Ovary (tissue), 9 donors: Measurements from ENCODE around the gene DENND1A. TPM values are rescaled to one million over a fixed set of nuclear protein-coding genes. Genes with fewer than 3 reads are reported as not detected.

ENCODE experiments used
- DNase-seq, 5 donors: peaks; one replicate each; pipeline ENCODE4 v3.0.0-alpha.2; 2019 to 2020
- H3K27ac ChIP-seq, 2 donors: fragments of 200-600 bp; one replicate each; pipeline versions ENCODE4 v1.5.1 to v1.8.0; 2019 to 2022
- H3K27me3 ChIP-seq: fragments of 200-600 bp; one replicate; pipeline ENCODE4 v1.8.0; 2022
- H3K36me3 ChIP-seq: fragments of 200-600 bp; sonication (generic); one replicate; pipeline ENCODE4 v1.5.1; 2019
- H3K4me1 ChIP-seq: one replicate; pipeline ENCODE4 v1.8.1; 2013; ENCODE audit warnings: mild to moderate bottlenecking, moderate library complexity; ENCODE audit not compliant: insufficient read depth
- H3K4me3 ChIP-seq: fragments of 200-600 bp; sonication (generic); one replicate; pipeline ENCODE4 v1.5.1; 2017
- H3K9me3 ChIP-seq, 2 donors: fragments of 200-600 bp in 1 of 2; sonication (generic) in 1 of 2; one replicate each; pipeline versions ENCODE4 v1.5.1 to v1.8.1; 2013 to 2019; ENCODE audit warnings: mild to moderate bottlenecking in 1 of 2, moderate library complexity in 1 of 2
- CTCF ChIP-seq, 3 donors: fragments of 450-650 bp in 2 of 3; fragments of 200-600 bp in 1 of 3; IDR thresholded peaks; one replicate each; pipeline versions ENCODE4 v1.5.1 to v1.8.0; 2016 to 2022; ENCODE audit warnings: antibody characterized with exemption in 3 of 3, mild to moderate bottlenecking in 1 of 3
- EP300 ChIP-seq: sonication (generic); formaldehyde crosslinking; IDR thresholded peaks from one replicate; pipeline ENCODE4 v1.6.1; 2017; ENCODE audit warnings: antibody characterized with exemption
- POLR2A ChIP-seq: fragments of 450-650 bp; IDR thresholded peaks from one replicate; pipeline ENCODE4 v1.6.1; 2017; ENCODE audit warnings: antibody characterized with exemption, mild to moderate bottlenecking, moderate library complexity
- WGBS, 3 donors: extraction: QIAGEN DNeasy Blood & Tissue Kit in 1 of 3; methylation state at CpG; one replicate each; pipeline versions ENCODE4 v1.1.5 to v1.1.7; 2013 to 2017; 5-methylcytosine and 5-hydroxymethylcytosine counted together
- intact Hi-C, 4 donors: fragments of 100-400 bp; cut with DNase I; formaldehyde crosslinking; loops; one replicate each; pipeline versions ENCODE4 v1.11.0 to v1.15.1; 2022 to 2023
- polyA plus RNA-seq, 2 donors: library from polyadenylated mRNA; stranded (reverse); fragments of 200-250 nt in 1 of 2; fragments of 350-450 nt in 1 of 2; fragmentation: Illumina TruSeq in 1 of 2; extraction: RNeasy Lipid Tissue Mini Kit (QIAGEN cat#74804) in 1 of 2; gene quantifications; one replicate each; pipeline ENCODE4 v1.2.3, GENCODE V29; 2013 to 2014
- total RNA-seq, 7 donors: library from RNA; depleted of rRNA in 2 of 7; stranded (reverse); fragments of >200 nt in 2 of 7; fragmentation: NEBNext Ultra II Directional in 3 of 7; extraction: Animal tissue kit (Norgen Biotek cat#: 25700) in 3 of 7; gene quantifications; one replicate each; pipeline versions ENCODE4 v1.1.0 to v1.2.4, GENCODE V29; 2016 to 2023
- donor health status: DM: no; HTN: no; CAD: no; lungs with moderate emphysema.
- donor health status: DM: no; HTN: no; CAD: no.
- donor health status: Bipolar disorder and iron deficiency.
- donor health status: DM: yes; HTN: yes; CAD: no.
- donor health status: DM: no; HTN: no; CAD: no.
- donor health status: DM: yes; HTN: yes; CAD: no.

Gene DENND1A
- total and polyA plus RNA-seq, 9 donors: 10.4 to 24.5 (median 17.1) TPM

DNA sequence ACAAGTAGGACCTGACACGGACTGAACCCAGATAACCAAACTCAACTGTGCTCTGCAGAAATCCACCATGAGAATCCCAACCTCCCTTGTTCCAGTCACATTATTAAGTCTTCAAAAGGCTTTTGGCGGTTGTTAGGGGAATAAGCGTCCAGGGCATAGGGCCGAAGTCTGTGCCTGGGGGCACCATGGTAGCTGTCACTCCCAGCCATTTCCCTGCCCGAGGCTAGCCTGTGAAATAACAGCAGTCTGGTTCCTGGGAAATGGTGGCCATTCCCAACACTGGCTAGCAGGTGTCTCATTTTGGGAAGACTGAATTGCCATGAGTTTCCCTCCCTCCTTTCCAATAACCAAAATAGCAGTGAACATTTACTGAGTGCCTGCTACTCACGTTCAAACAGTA, 451.8 kb downstream of the DENND1A start:
- Histone ChIP-seq H3K4me1 (no peaks in the 10 kb centered on the region), H3K27me3 (no peaks in the 10 kb centered on the region), H3K36me3 (no peaks in the 10 kb centered on the region), H3K4me3 (no peak overlapping the region), H3K27ac (no peak overlapping the region), H3K9me3 (no peaks in the 10 kb centered on the region)
- no peak for DNase-seq
- intact Hi-C loops: no loop called here
- 96 to 97% (median 96%) methylated on average over 6 of the region's 6 CpGs for WGBS, 3 donors
- TF ChIP-seq EP300: no peak
- TF ChIP-seq CTCF (IDR thresholded peaks at IDR 0.05): no peak
- TF ChIP-seq POLR2A: no peak

DNA sequence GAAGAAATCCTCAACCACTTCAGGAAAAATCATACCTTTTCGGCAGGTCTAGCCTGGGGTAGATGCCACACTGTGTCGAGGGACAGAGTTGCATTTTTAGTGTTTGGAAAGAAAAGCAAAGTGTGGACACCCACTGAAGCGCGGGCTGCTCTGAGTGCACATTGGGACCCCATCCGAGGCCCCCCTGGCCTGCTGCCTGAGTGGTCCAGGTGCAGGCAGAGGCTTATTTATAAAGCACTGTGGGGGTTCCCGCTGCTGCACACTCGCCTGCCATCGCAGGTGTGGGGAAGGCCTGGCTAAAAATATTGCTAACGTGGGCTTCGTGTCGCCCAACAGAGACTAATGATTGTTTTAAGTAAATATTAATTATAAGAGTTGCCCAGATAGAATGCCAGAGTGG, 454.5 kb downstream of the DENND1A start:
- Histone ChIP-seq H3K4me3 (no peak overlapping the region), H3K4me1 (no peaks in the 10 kb centered on the region), H3K9me3 (no peaks in the 10 kb centered on the region), H3K27me3 (no peaks in the 10 kb centered on the region), H3K27ac (no peak overlapping the region), H3K36me3 (no peaks in the 10 kb centered on the region)
- intact Hi-C loops: no loop called here
- TF ChIP-seq CTCF (IDR thresholded peaks at IDR 0.05): no peak
- WGBS, 3 donors: 92 to 93% (median 93%) methylated on average over 11 of the region's 11 CpGs
- DNase-seq: no peak

GRCh38 chr9:123472862-123473614, 456.9 kb downstream of the DENND1A start:
- TF ChIP-seq POLR2A (no peak), CTCF (IDR thresholded peaks at IDR 0.05) (no peak), EP300 (no peak)
- intact Hi-C loops: no loop called here
- Histone ChIP-seq H3K9me3 (no peaks in the 10 kb centered on the region), H3K4me3 (no peak overlapping the region), H3K4me1 (no peaks in the 10 kb centered on the region), H3K27me3 (no peaks in the 10 kb centered on the region), H3K27ac (no peak overlapping the region), H3K36me3 (no peaks in the 10 kb centered on the region)
- WGBS, 3 donors: 68 to 75% (median 72%) methylated on average over 14 of the region's 14 CpGs
- no peak for DNase-seq

- Histone ChIP-seq H3K27me3 (no peaks in the 10 kb centered on the region), H3K4me3 (no peak overlapping the region), H3K36me3 (no peaks in the 10 kb centered on the region), H3K4me1 (no peaks in the 10 kb centered on the region), H3K27ac (no peak overlapping the region), H3K9me3 (no peaks in the 10 kb centered on the region)
- WGBS, 3 donors: 83 to 91% (median 90%) methylated on average over 12 of the region's 12 CpGs
- intact Hi-C loops: no loop called here
- TF ChIP-seq CTCF (IDR thresholded peaks at IDR 0.05) (no peak), POLR2A (no peak), EP300 (no peak)
- no peak for DNase-seq
Measured at GRCh38 chr9:123471843-123472570, 457.9 kb downstream of the DENND1A start.
